Globus pallidus (tissue), 1 donor: ENCODE data around the gene RSRC1.
"Not testable (repeated sequence)": the region's sequence is repeated elsewhere in the genome, so short reads cannot be mapped to it uniquely, and the experiment has no call there.

Source experiments
- DNase-seq: peaks from one replicate; pipeline ENCODE4 v3.0.0-alpha.2; 2015; ENCODE audit warnings: low spot score

Gene RSRC1

GRCh38 chr3:158329696-158330441 is 220.0 kb downstream of the RSRC1 start:
- DNase-seq: not testable (repeated sequence)

GRCh38 chr3:158330870-158331269 is 221.0 kb downstream of the RSRC1 start:
- DNase-seq: no peak

GRCh38 chr3:158333736-158334135 is 223.8 kb downstream of the RSRC1 start:
- DNase-seq: no peak

GRCh38 chr3:158337110-158337509 is 227.2 kb downstream of the RSRC1 start:
- no peak for DNase-seq

- no peak for DNase-seq
Measured at GRCh38 chr3:158339638-158340037, 229.7 kb downstream of the RSRC1 start.

DNA sequence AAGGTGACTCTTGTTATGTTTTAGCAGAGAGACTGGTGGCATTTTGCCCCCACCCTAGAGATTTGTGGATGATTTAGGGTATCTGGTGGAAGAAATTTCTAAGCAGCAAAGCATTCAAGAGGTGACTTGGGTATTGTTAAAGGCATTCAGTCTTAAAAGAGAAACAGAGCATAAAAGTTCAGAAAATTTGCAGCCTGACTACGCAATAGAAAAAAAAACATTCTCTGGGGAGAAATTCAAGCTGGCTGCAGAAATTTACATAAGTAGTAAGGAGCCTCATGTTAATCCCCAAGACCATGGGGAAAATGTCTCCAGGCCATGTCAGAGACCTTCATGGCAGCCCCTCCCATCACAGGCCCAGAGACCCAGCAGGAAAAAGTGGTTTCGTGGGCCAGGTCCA is 231.1 kb downstream of the RSRC1 start:
- not testable (repeated sequence) for DNase-seq

DNA sequence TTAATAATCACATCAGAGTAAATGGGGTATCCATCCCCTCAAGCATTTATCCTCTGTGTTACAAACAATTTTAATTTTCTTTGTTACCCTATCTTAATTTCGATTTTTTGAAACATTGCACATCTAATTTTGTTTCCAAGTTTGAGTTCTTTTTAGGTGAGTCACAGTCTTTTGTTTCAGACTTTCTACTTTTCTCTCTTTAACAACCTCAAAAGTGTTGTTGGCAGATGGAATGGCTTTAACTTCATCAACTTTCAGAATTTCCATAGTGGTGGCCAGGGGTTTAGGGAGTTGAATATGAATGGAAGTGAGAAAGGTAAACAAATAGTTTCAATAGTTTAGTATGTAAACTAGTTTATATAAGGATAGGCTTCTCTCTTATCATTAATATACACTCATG is 238.1 kb downstream of the RSRC1 start:
- DNase-seq: no peak

GRCh38 chr3:158350971-158351370 is 241.1 kb downstream of the RSRC1 start:
- no peak for DNase-seq

DNA sequence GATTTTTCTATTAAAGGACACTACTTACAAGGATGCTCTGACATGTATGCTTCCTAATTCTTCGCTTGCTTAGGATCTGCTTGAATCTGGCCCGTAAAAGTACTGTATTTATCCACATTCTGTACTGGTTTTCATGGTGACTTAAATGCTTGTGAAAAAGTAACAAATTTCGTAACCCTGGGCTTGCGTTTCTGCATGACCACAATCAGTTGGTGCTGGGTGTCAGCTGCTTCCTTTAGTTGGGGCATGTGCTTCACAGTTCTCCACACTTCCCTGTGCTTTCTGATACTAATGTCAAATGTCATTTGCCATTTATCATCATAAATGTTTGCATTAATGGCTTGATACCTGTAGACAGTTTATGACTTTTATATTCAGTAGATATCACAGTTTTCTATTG is 242.7 kb downstream of the RSRC1 start:
- no peak for DNase-seq

- DNase-seq: no peak
Measured at GRCh38 chr3:158354713-158355112, 244.8 kb downstream of the RSRC1 start.

DNA sequence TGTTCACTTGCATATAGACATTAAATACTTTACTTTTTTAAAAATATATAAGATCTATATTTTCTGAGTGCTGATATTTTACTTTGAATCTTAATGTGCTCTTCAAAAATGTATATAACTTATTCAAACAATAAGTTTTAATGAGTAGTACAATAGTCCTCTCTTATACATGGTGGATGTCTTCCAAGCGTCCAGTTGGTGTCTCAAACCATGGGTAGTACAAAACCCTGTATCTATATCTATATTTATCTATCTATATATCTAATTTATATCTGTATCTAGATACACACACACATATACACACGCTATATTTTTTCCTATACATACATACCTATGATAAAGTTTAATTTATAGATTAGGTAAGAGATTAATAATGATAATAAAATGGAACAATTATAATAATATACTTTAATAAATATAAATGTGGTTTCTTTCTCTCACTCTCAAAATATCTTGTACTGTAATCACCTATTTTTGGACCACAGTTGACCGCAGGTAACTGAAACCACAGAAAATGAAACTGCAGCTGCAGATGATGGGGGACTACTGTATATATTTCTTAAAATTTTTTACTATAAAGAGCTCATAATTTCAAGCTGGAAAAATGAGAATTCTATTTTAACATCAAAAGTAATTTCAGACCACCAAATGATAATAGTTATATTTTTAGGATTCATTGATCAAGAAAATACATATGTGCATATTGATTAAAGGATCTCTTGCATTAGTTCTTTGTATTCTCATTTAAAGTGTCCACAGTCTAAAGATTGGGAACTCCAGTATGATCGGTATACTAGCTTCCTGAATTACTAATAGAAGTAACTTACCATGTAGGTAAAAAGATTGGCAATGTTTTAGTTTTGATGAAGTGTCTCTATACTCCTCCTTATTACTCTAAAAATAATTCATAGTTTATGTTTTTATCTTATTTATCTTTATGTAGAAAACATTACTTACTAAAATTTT is 246.0 kb downstream of the RSRC1 start:
- DNase-seq: no peak

GRCh38 chr3:158359339-158359738 is 249.4 kb downstream of the RSRC1 start:
- no peak for DNase-seq

DNA sequence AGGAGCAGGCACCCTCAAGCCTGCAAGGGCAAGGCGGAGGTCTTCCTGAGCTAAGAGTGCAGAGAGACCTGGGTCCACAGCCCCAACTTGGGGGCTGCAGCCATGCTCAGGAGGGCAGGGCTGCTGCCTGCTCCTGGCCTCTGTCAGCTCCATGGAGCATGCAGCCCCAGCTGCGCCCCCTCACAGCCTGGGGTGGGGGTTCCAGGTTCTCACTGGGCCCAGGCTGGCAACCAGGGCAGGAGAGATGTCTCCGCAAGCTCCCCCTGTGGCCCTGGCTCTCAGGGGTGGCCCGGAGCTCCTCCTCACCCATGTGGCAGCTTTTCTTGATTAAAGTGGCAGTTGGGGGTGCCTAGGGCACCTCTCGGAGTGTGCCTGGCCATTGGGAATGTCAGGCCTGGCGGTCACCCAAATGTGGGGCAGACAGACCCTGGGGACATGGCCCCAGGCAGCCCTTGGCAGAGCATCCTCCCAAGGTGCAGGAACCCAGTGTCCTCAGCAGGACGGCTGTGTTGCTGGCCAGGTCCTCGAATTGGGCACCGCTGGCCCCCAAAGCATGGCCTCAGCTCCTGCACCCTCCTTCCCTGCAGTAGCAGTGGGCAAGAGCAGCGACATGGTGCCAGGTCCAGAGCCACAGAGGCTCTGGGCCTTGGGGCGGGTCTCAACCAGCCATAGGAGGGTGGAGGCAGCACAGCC is 251.0 kb downstream of the RSRC1 start:
- no peak for DNase-seq

DNA sequence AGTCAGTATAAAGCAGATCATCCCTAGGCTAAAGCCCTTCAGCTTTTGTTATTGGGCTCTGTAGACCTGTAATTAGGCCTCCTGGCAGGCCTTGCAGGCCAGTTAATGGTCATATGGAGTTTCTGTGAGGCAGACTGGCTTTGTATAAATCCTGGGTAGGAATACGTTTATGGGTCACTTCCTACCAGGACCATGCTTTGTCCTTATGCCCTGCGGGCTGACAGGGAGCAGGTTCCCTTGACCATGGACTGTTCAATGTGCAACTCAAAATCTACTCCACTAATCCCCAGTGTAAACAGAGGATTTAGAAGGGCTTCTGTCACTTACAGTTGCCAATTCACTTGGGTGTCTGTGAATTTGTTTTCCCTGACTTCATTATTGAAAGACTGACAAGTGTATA is 258.4 kb downstream of the RSRC1 start:
- no peak for DNase-seq

DNA sequence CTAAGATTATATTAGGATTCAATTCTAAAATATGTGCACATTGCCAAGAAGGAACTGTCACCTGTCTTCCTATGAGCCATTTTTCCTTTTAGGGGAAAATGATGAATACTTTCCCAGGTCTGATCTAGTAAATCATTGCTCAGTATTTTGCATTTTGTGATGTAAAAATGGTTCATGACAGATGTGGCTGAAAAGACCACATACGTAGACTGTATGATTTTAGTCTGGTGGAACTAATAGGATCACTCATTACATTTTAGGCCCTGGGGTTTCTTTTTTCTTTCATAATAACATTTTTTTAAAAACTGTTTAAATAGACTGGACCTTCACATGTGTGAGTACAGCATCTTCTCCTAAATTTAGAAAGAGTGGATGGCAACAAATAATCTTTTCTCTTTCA is 259.4 kb downstream of the RSRC1 start:
- no peak for DNase-seq

DNA sequence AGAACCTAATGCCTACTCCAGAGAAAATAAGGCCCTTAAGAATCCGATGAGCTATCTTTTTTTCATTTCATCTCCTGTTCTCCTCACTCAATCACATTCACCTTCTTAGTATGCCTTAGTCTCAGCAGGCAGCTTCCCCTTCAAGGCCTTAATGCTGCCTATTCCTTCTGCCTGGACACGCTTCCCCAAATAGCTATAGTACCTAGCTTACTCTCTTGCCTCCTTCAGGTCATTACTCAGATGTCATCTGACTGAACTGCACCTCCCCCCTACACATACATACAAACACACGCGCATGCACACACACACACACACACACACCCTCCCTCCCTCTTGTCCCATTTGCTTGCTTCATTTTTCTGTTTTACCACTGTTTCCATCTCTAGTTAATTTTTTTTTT is 269.6 kb downstream of the RSRC1 start:
- no peak for DNase-seq

DNA sequence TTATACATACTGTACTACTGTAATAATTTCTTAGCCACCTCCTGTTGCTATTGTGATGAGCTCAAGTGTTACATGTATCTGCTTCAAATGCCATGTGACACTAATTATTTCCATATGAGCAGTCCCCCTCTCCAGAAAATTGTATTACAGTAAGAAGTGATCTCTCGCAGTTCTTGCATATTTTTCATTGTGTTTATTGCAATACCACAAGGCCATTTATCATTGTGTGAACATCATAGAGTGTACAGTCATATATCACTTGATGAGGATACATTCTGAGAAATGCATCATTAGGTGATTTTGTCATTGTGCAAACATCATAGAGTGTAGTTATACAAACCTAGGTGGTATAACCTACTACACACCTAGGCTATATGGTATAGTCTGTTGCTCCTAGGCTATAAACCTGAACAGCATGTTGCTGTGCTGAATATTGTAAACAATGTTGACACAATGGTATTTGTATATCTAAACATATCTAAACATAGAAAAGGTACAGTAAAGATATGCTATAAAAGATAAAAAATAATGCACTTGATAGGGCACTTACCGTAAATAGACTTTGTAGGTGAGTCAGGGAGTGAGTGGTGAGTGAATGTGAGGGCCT is 271.5 kb downstream of the RSRC1 start:
- DNase-seq: no peak

DNA sequence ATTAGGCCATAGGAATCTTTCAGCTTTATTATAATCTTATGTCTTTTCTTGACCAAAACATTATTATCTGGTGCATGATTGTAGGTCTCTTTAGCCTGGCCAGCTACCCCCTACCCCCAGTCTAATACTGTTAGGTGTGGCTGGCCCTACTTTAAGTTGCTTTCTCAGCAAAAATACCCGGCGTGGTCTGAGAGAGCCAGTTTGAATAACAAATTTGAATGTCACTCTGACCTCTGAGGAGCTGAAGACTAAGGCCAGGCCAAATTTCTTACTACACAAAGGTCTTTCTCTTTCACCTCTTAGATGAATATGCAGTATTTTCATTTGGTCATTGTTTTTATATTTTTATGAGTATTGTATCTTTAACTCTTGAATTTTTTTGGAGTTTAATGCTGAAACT is 272.6 kb downstream of the RSRC1 start:
- DNase-seq: no peak

DNA sequence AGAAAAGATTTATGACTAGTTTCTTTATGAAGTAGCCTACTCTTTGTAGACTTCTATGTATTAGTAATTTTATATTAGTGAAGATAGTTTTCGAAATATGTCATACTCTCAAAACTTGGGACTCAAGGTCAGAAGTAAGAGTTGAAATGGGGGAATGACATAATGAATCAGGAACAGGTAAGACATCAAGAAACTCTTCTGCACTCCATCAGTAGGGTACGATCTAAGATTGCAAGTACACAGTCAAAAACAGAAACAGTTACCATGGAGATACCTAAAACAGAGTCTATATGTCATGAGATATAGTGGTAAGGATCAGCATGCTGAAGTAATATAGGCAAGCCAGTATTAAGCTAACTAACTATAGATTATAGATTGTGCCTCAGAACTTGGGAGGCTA is 274.1 kb downstream of the RSRC1 start:
- DNase-seq: no peak

DNA sequence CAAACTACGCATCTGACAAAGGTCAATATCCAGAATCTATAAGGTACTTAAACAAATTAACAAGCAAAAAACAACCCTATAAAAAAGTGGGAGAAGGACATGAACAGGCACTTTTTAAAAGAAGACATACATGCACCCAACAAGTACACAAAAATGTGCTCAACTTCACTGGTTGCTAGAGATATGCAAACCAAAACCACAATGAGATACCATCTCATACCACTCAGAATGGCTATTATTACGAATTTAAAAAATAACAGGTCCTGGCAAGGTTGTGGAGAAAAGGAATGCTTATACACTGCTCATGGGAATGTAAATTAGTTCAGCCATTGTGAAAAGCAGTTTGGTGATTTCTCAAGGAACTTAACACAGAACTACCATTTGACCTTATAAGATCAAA is 285.5 kb downstream of the RSRC1 start:
- no peak for DNase-seq

- DNase-seq: no peak
Measured at GRCh38 chr3:158402590-158402989, 292.7 kb downstream of the RSRC1 start.

DNA sequence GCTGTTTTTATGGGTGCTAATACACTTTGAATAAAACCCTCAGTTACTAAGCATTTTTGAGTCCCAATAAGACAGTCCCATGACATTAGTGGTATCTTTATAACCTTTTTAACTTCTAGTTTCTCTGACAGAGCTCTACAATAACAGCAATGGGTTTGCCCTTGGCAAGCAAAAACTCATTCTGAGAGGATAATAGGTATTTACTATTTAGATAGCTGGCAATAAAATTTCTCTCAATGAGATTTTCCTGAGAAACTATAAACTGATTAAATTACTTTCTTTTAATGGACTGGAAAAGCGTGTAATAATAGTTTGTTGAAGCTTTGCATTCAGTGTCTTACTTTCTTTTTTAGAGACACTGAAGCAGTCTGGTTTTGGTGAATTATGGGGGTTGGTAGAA is 293.1 kb downstream of the RSRC1 start:
- no peak for DNase-seq
